Fibroblast of the aortic adventitia (primary cell): ENCODE results near the gene FOXP1. TPM values are rescaled to one million over a fixed set of nuclear protein-coding genes. Genes with fewer than 3 reads are reported as not detected.

Experiments used
- DNase-seq: peaks from one replicate; pipeline ENCODE4 v3.0.0-alpha.2; 2010; ENCODE audit warnings: low read depth
- H3K4me3 ChIP-seq: 2 replicates; pipeline ENCODE4 v1.5.1; 2011; ENCODE audit warnings: low read depth, mild to moderate bottlenecking, control low read depth, low read length, moderate library complexity
- total RNA-seq: library from RNA; depleted of rRNA; stranded (reverse); fragments of >200 nt; gene quantifications from 2 replicates; pipeline ENCODE4 v1.2.3, GENCODE V29; 2012; ENCODE audit warnings: low replicate concordance
- TF ChIP-seq, protein P1 (sequence below): IDR thresholded peaks from 2 replicates; pipeline ENCODE4 v1.5.1; 2011; ENCODE audit warnings: mild to moderate bottlenecking, low read length, control low read depth, inconsistent platforms; ENCODE audit not compliant: insufficient read depth

Gene FOXP1
- total RNA-seq, 1 donor, result 115 TPM

DNA sequence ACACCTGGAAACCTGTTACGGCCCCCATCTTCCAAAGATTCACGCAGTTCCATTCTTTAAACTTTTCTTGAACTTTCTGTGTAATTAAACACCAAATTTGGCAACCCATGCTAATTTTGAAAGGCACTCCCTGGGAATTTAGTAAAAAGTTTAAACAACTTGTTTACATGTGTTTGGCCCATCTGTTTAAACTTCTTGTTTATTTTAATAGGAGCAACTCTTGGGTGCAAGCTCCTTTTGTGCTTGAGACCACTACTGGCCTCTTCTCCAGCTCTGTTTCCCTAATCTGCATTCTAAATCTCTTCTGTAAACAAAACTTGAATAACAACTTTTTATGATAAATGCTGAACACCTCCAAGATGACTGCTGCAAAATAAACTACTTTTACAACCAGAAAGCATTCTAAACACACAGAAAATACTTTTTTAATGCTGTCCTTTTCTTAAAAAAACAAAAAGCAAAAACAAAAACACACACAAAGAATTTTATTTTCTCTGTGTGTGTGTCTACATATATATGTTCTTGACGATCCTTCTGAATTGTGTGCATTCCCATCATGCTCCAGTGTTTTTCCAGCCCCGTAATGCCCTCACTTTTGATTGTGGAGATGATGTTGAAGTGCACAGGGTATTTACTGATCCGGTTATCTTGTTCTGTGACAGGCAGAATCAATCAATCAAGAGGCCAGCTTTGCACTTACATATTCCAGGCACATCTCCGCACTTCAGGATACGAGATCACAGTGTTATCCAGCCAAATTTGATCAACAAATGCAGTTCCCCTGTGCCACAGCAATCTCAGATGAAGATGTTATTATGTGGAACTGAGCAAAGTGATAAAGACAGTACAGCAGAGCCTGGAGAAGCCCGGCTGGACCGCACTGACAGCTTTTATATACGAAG, 416.9 kb downstream of the FOXP1 start:
- DNase-seq, result no peak
- H3K4me3 ChIP-seq, result no peak overlapping the region
- TF ChIP-seq, protein P1, sequence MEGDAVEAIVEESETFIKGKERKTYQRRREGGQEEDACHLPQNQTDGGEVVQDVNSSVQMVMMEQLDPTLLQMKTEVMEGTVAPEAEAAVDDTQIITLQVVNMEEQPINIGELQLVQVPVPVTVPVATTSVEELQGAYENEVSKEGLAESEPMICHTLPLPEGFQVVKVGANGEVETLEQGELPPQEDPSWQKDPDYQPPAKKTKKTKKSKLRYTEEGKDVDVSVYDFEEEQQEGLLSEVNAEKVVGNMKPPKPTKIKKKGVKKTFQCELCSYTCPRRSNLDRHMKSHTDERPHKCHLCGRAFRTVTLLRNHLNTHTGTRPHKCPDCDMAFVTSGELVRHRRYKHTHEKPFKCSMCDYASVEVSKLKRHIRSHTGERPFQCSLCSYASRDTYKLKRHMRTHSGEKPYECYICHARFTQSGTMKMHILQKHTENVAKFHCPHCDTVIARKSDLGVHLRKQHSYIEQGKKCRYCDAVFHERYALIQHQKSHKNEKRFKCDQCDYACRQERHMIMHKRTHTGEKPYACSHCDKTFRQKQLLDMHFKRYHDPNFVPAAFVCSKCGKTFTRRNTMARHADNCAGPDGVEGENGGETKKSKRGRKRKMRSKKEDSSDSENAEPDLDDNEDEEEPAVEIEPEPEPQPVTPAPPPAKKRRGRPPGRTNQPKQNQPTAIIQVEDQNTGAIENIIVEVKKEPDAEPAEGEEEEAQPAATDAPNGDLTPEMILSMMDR, result no peak

DNA sequence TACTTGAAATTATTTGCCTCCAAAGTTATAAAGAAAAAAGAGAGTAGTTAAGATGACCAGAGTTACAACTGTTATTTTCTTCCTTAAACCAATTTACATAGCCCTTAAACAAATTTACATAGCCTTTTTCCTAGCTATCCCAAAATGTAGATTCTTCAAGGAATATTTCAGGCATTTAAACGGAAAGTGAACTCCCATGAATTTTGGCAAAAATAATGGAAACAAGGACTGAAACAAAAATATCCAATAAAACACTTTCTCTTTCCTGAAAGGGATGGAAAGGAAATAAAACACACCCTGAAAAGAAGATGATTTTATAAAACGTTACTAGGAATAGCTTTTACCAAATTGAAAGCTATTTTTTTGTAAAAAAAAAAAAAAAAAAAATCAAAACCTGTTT, 418.6 kb downstream of the FOXP1 start:
- no peak overlapping the region for H3K4me3 ChIP-seq
- TF ChIP-seq, protein P1, result no peak
- DNase-seq, result peak; percentile 18

DNA sequence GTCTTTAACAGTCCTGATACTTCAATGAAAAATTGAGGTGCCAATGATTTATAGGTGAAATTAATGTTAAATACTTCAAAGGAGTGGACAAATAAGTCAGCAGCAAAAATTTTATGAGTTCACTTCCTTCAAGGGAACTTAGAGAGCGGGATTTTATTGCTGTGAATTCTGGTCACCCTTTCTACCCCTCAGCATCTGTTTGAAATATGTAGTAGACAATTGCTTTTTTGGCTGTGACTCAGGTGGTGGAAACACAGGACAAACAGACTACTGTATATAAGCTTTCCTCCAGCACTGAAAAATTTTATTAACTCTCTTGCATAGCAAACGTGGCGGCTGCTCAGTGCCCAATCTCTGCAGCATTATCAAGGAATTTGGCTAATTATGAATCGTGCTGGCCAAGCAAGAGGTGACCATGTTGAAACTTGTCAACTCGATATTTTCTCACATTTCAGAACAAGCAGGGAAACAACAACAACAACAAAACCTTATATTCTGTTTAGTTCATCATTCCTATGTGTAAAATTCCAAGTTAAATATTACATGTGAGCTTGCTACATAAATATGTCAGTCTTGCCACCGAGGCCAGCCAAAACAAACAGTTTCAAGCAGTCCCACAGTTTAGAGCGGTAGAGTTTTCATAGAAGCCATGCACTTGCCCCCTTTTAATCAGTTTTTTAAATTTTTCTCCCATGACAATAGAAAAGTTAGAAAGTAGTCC, 420.2 kb downstream of the FOXP1 start:
- H3K4me3 ChIP-seq, result no peak overlapping the region
- DNase-seq, result peak; percentile 60
- TF ChIP-seq, protein P1, result no peak

DNA sequence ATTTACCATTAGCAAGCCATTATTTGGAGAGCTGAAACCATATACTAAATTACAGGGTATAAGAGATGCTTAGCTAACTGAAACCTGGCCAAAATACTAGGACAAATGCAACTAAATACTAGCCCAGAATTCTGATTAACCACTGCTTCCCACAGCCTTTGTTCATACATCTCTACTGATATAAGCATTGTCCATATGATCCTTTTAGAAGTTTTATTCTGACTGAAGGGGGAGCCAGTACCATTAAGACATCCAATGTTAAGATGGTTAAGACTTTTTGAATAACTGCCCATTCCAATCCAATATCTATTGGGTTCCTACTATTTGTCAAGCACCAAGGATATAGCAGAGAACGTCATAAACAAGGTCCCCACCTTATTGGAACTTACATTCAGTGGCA, 421.3 kb downstream of the FOXP1 start:
- TF ChIP-seq, protein P1, result no peak
- no peak overlapping the region for H3K4me3 ChIP-seq
- DNase-seq, result no peak

DNA sequence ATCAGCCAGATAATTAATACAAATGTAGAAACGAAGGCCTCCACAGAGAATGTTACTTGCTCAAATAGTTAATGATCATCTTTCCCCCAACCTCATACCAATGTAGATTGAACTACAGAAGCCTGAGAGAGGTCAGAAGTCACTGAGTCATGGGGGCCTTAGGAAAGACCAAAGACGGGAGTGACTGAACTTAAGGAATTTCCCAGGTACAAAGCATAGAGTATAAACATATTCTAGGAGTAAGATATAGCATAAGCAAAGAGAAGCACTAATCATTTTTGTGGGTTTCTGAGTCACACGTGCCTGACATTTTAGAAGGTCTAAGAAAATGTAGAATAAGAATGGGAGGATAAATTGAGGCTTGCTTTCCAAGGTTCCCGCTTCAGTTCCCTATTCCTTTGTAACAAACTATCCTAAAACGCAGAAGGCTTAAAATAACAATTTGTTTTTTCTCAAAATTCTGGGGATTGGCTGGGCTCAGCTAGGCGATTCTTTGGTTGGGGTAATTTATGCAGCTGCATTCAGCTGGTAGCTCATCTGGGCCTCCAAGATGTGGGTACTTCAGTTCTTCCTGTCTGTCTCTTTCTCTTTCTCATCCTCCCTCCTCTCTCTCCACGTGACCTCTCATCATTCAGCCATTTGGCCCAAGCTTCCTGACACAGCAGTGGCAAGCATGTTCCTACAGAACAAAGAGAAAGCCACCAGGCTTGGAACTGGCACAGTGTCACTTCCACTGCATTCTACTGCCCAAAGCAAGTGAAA, 422.6 kb downstream of the FOXP1 start:
- TF ChIP-seq, protein P1, result no peak
- no peak overlapping the region for H3K4me3 ChIP-seq
- DNase-seq, result no peak

DNA sequence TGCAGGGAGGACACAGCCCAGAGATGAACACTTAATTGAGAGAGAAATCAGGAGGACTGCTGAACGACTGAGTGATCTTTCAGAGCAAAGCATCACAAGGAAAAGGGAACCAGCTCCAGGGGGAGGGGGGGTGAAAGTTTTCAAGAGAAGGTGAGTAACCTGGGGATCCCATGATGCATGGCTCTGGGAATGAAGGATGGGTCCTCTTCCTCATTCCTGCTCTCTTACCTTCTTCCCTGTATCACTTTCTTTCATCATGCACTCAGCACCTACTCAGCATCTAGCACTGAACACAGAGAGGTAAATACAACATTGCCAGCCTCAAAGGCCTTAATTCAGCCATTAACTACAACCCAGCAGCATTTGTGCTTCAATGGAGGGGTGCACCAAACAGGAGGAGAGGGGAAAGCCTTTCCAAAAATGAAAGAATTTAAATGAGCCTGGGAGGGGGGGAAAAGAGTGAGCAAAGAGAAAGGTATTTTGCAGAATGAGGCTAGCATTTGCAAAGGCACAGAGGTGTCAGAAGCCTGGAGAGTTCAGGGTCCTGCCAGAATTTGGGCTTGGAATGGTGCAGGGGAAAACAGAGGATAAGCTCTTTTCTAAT, 427.4 kb downstream of the FOXP1 start:
- no peak for DNase-seq
- TF ChIP-seq, protein P1, result no peak

More for the DNA sequence above, 427.4 kb downstream of the FOXP1 start:
- H3K4me3 ChIP-seq, result no peak overlapping the region
